Lower lobe of right lung (tissue), 2 donors: ENCODE results near the gene B4GALT6. TPM values are rescaled to one million over a fixed set of nuclear protein-coding genes. Genes with fewer than 3 reads are reported as not detected.

ENCODE experiments used
- ATAC-seq, 2 donors: fragments of 200-7000 bp; cut with Tn5 transposase; one replicate each; pipeline ENCODE4 v1.9.1; 2020 to 2022; ENCODE audit warnings: mild to moderate bottlenecking in 2 of 2, moderate library complexity in 2 of 2
- DNase-seq: peaks from one replicate; pipeline ENCODE4 v3.0.0-alpha.2; 2020
- H3K27ac ChIP-seq: fragments of 200-600 bp; one replicate; pipeline ENCODE4 v1.8.0; 2022
- H3K27me3 ChIP-seq: fragments of 200-600 bp; one replicate; pipeline ENCODE4 v1.8.0; 2022; ENCODE audit warnings: low read depth
- H3K36me3 ChIP-seq: fragments of 200-600 bp; one replicate; pipeline ENCODE4 v1.8.0; 2022; ENCODE audit warnings: mild to moderate bottlenecking
- H3K4me1 ChIP-seq: fragments of 200-600 bp; one replicate; pipeline ENCODE4 v1.8.0; 2022
- H3K4me3 ChIP-seq: fragments of 200-600 bp; one replicate; pipeline ENCODE4 v1.8.0; 2022; ENCODE audit warnings: mild to moderate bottlenecking
- H3K9me3 ChIP-seq: fragments of 200-600 bp; one replicate; pipeline ENCODE4 v1.8.0; 2022
- CTCF ChIP-seq: fragments of 200-600 bp; IDR thresholded peaks from one replicate; pipeline ENCODE4 v1.8.0; 2022; ENCODE audit warnings: antibody characterized with exemption, mild to moderate bottlenecking
- intact Hi-C: fragments of 100-400 bp; cut with DNase I; formaldehyde crosslinking; loops from one replicate; pipeline ENCODE4 v1.11.0; 2022
- total RNA-seq: library from RNA; stranded (reverse); fragmentation: NEBNext Ultra II Directional; extraction: Animal tissue kit (Norgen Biotek cat#: 25700); gene quantifications from one replicate; pipeline ENCODE4 v1.2.1, GENCODE V29; 2021
- donor health status: DM: no; HTN: yes; CAD: no; lungs with severe emphysema.

The B4GALT6 gene
- total RNA-seq, 1 donor from 2014 or later = 4.6 TPM

GRCh38 chr18:31716362-31716761 is 32.0 kb upstream of the B4GALT6 start:
- intact Hi-C loops = no loop called here
- DNase-seq (no peak), ATAC-seq (no peak)
- Histone ChIP-seq H3K36me3 (no peaks in the 10 kb centered on the region), H3K27me3 (no peaks in the 10 kb centered on the region), H3K4me3 (no peak overlapping the region), H3K4me1 (no peaks in the 10 kb centered on the region), H3K9me3 (peaks cover 3% of the 10 kb centered on the region), H3K27ac (no peak overlapping the region)
- no peak for TF ChIP-seq CTCF

- no peaks in the 10 kb centered on the region for H3K4me1 ChIP-seq
- H3K36me3 ChIP-seq = no peaks in the 10 kb centered on the region
- intact Hi-C loops = no loop called here
- no peak for TF ChIP-seq CTCF
- H3K9me3 ChIP-seq = no peaks in the 10 kb centered on the region
- no peak overlapping the region for H3K27ac ChIP-seq
- no peak for ATAC-seq
- H3K4me3 ChIP-seq = no peak overlapping the region
- H3K27me3 ChIP-seq = no peaks in the 10 kb centered on the region
- DNase-seq = no peak
Observed at GRCh38 chr18:31711365-31712172, 27.2 kb upstream of the B4GALT6 start.

- DNase-seq (no peak), ATAC-seq (no peak)
- no peak for TF ChIP-seq CTCF
- no peaks in the 10 kb centered on the region for H3K9me3 ChIP-seq
- no peaks in the 10 kb centered on the region for H3K4me1 ChIP-seq
- no peaks in the 10 kb centered on the region for H3K36me3 ChIP-seq
- H3K27ac ChIP-seq = no peak overlapping the region
- H3K4me3 ChIP-seq = no peak overlapping the region
- H3K27me3 ChIP-seq = no peaks in the 10 kb centered on the region
- intact Hi-C loops = no loop called here
Observed at GRCh38 chr18:31710826-31711225, 26.4 kb upstream of the B4GALT6 start.

- intact Hi-C loops = no loop called here
- Histone ChIP-seq H3K9me3 (no peaks in the 10 kb centered on the region), H3K27me3 (no peaks in the 10 kb centered on the region), H3K36me3 (no peaks in the 10 kb centered on the region), H3K4me1 (no peaks in the 10 kb centered on the region), H3K4me3 (no peak overlapping the region), H3K27ac (no peak overlapping the region)
- ATAC-seq (no peak), DNase-seq (no peak)
- no peak for TF ChIP-seq CTCF
Observed at GRCh38 chr18:31707815-31708214, 23.4 kb upstream of the B4GALT6 start.

GRCh38 chr18:31702449-31702848 is 18.1 kb upstream of the B4GALT6 start:
- intact Hi-C loops = no loop called here
- Histone ChIP-seq H3K4me3 (no peak overlapping the region), H3K4me1 (no peaks in the 10 kb centered on the region), H3K9me3 (no peaks in the 10 kb centered on the region), H3K27ac (no peak overlapping the region), H3K36me3 (no peaks in the 10 kb centered on the region), H3K27me3 (no peaks in the 10 kb centered on the region)
- TF ChIP-seq CTCF = no peak
- no peak for ATAC-seq
- no peak for DNase-seq
